ENCODE results near the gene WDR64. TPM values are rescaled to one million over a fixed set of nuclear protein-coding genes. Genes with fewer than 3 reads are reported as not detected.

The WDR64 gene
- total RNA-seq, 1 donor from 2014 or later: not detected

DNA sequence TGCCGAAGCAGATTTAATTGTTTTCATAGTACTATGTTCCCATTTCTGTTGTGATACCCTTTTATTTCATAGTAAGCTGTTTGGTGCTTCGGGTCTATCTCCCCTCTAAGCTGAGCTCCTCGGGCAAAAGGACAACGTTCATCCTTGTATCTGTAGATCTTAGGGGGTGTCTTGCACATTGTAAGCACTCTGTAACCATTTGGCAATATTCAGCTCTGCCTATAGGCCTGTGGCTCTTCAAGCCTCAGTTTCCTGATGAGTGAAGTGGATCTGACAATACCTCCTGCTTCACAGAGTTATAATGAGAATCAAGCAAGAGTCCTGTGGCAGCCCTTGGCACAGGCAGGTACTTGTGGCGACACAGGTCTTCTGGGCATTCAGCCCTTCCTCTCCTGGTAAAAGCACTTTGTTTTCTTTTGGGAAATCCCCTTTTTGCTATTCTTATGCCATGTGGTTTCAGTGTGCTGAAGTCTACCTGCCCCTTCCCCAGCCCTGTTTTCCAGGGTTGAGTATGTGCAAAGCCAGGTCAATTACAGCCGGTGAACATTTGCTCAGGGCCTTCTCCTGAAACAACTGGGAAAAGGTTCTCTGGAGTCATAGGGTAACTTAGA is 187.4 kb downstream of the WDR64 start:
- no peak for DNase-seq

- DNase-seq: no peak
Measured at GRCh38 chr1:241840164-241840563, 188.1 kb downstream of the WDR64 start.

- no peak for DNase-seq
Measured at GRCh38 chr1:241841691-241842090, 189.6 kb downstream of the WDR64 start.

- DNase-seq: no peak
Measured at GRCh38 chr1:241842565-241842964, 190.5 kb downstream of the WDR64 start.

GRCh38 chr1:241844593-241844992 is 192.5 kb downstream of the WDR64 start:
- no peak for DNase-seq

DNA sequence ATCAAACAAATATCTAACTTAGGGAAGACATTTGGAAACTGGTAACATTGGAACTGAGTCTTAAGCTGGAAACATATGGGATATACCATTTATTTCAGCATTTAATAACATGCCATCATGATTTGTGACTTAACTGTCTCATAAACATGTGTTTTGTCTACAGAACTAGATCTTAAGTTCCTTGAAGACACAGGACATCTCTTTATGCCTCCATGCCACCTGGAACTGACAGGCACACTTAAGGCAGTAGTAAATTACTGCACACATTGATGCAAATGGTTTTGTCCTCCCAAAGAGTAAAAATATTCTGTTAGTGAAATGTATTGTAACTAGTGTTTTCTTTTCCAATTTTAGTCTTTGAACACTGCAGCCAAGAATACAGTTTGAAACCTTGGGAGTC is 194.3 kb downstream of the WDR64 start:
- DNase-seq: no peak

- DNase-seq: no peak
Measured at GRCh38 chr1:241846862-241847539, 194.9 kb downstream of the WDR64 start.

- no peak for DNase-seq
Measured at GRCh38 chr1:241847540-241847795, 195.4 kb downstream of the WDR64 start.

DNA sequence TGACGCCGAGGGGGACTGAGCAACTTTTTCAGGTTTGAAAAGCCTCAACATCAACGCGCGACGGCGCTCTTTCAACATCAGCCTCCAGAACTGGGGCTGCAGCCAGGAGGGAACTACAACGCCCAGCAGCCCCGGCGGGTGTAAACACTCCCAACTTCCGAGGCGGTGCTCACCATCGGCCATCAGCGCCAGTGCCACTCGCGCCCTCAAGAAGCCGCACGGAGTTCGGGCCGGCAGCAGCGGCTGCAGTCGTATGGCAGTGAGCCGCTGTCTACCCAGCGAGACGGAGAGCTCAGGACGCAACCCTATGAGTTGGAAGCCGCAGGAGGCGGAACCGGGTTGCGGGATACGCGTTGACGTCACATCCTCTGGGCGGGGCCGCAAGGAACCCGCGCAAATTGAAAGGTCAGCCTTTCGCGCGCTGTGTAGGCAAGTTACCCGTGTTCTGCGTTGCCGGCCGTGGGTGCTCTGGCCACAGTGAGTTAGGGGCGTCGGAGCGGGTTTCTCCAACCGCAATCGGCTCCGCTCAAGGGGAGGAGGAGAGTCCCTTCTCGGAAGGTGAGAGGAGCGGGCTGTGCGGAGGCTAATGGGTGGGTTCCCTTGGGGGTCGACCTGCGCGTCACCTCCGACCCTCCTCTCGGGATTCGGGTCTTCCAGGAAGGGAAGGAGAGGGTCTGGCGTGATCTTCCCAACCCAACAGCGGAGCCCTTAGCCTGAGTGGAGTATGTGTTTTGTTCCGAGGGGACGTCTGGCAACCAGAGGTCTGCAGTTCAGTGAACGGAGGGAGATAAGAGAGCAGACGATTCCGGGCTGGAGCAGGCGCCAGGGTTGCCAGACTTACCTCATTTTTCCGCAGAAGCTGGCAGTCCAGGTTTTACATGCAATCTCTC is 196.0 kb downstream of the WDR64 start, which contains the start of gene EXO1:
Gene EXO1 (plus strand): TSS at position 409 of the 890 bp plus-strand sequence. CDS start 2,222 bp downstream, outside the sequence.
- peak; percentile 90 for DNase-seq

GRCh38 chr1:241848686-241849344 is 196.7 kb downstream of the WDR64 start:
- no peak for DNase-seq

- DNase-seq: no peak
Measured at GRCh38 chr1:241849345-241849695, 197.2 kb downstream of the WDR64 start.

Other genes with a start within 250 kb of the WDR64 start
- 56.9 TPM for gene FH, start 132.5 kb upstream of the WDR64 start, total RNA-seq
- 0.47 TPM for gene KMO, start 119.9 kb upstream of the WDR64 start, total RNA-seq
- 69.6 TPM for gene CHML, start 11.9 kb upstream of the WDR64 start, total RNA-seq
- 9.5 TPM for gene OPN3, start 11.9 kb upstream of the WDR64 start, total RNA-seq
- gene EXO1, start 195.9 kb downstream of the WDR64 start, total RNA-seq: 3.4 TPM

Measured in occipital lobe (tissue), 2 donors.